CD4-positive, alpha-beta memory T cell (primary cell): ENCODE data around the gene COBL. TPM values are rescaled to one million over a fixed set of nuclear protein-coding genes. Genes with fewer than 3 reads are reported as not detected.

ENCODE experiments used
- CTCF ChIA-PET: fragments of 350-600 bp; sonication (Branson Sonifier 250); formaldehyde crosslinking; loops from one replicate; lab custom pipeline; 2021; ENCODE audit warnings: inconsistent platforms; ENCODE audit not compliant: partially characterized antibody; lab: Charles Lee
- POLR2A ChIA-PET: fragments of 350-600 bp; sonication (Branson Sonifier 250); formaldehyde crosslinking; loops from one replicate; lab custom pipeline; 2021; ENCODE audit not compliant: partially characterized antibody; lab: Charles Lee
- DNase-seq, 5 donors: peaks; one replicate each; pipeline versions ENCODE4 v3.0.0 to v3.0.0-alpha.2; 2020 to 2022; ENCODE audit warnings: mixed read lengths in 1 of 5
- H3K27ac ChIP-seq: one replicate; pipeline ENCODE4 v1.7.0; 2013; ENCODE audit warnings: low read depth, low read length
- H3K27me3 ChIP-seq: 2 replicates; pipeline ENCODE4 v1.7.0; 2013; ENCODE audit warnings: mild to moderate bottlenecking, low read length, moderate library complexity; ENCODE audit not compliant: insufficient read depth
- H3K36me3 ChIP-seq: 2 replicates; pipeline ENCODE4 v1.7.0; 2013; ENCODE audit warnings: mild to moderate bottlenecking, low read length, moderate library complexity; ENCODE audit not compliant: insufficient read depth
- H3K4me1 ChIP-seq: 2 replicates; pipeline ENCODE4 v1.7.0; 2013; ENCODE audit warnings: mild to moderate bottlenecking, low read length, moderate library complexity; ENCODE audit not compliant: insufficient read depth
- H3K4me3 ChIP-seq, 2 donors: one replicate each; pipeline ENCODE4 v1.7.0; 2013; ENCODE audit warnings: low read length in 2 of 2, mild to moderate bottlenecking in 1 of 2
- H3K9me3 ChIP-seq, 2 donors: one replicate each; pipeline ENCODE4 v1.7.0; 2013; ENCODE audit warnings: low read length in 2 of 2, control low read depth in 1 of 2; ENCODE audit not compliant: control insufficient read depth in 1 of 2
- H3K27ac Mint-ChIP-seq, 7 donors: one replicate each; pipeline ENCODE4 v1.8.0; 2020 to 2021; ENCODE audit warnings: mixed read lengths in 7 of 7, mild to moderate bottlenecking in 6 of 7, inconsistent platforms in 3 of 7, moderate library complexity in 3 of 7
- H3K27me3 Mint-ChIP-seq, 2 donors: one replicate each; pipeline ENCODE4 v1.8.0; 2020 to 2021; ENCODE audit warnings: mixed read lengths in 2 of 2
- H3K36me3 Mint-ChIP-seq, 2 donors: one replicate each; pipeline ENCODE4 v1.8.0; 2020 to 2021; ENCODE audit warnings: mixed read lengths in 2 of 2, inconsistent platforms in 1 of 2, mild to moderate bottlenecking in 1 of 2
- H3K4me1 Mint-ChIP-seq, 4 donors: one replicate each; pipeline ENCODE4 v1.8.0; 2020 to 2021; ENCODE audit warnings: mixed read lengths in 4 of 4, mild to moderate bottlenecking in 1 of 4
- H3K4me3 Mint-ChIP-seq, 8 donors: one replicate each; pipeline ENCODE4 v1.8.0; 2020 to 2021; ENCODE audit warnings: mixed read lengths in 8 of 8, mild to moderate bottlenecking in 7 of 8, moderate library complexity in 6 of 8, inconsistent platforms in 3 of 8
- H3K9me3 Mint-ChIP-seq, 8 donors: one replicate each; pipeline ENCODE4 v1.8.0; 2020 to 2021; ENCODE audit warnings: mixed read lengths in 8 of 8, mild to moderate bottlenecking in 5 of 8, inconsistent platforms in 3 of 8, moderate library complexity in 1 of 8
- intact Hi-C: fragments of 100-400 bp; cut with micrococcal nuclease; formaldehyde crosslinking; loops from one replicate; pipeline ENCODE4 v1.15.1; 2023
- polyA plus RNA-seq, 2 donors: library from polyadenylated mRNA; unstranded; fragments of 300-500 nt; fragmentation: Illumina TruSeq; gene quantifications; one replicate each; pipeline ENCODE4 v1.2.3, GENCODE V29; 2021
- total RNA-seq, 2 experiments: library from RNA; stranded (reverse); gene quantifications; one replicate each; pipeline ENCODE4 v1.2.3, GENCODE V29; 2021

The COBL gene
- total and polyA plus RNA-seq, 4 experiments from 2014 or later = not detected

- Mint-ChIP-seq H3K27me3 (peaks cover 1 to 3% of the 10 kb centered on the region in 2 donors), H3K27ac (no peak overlapping the region), H3K4me1 (no peaks in the 10 kb centered on the region), H3K4me3 (no peak overlapping the region), H3K36me3 (no peaks in the 10 kb centered on the region), H3K9me3 (no peaks in the 10 kb centered on the region)
- ChIA-PET POLR2A (no interaction called here), CTCF (no interaction called here)
- intact Hi-C loops = no loop called here
- Histone ChIP-seq H3K9me3 (no peaks in the 10 kb centered on the region), H3K36me3 (no peaks in the 10 kb centered on the region), H3K27me3 (no peaks in the 10 kb centered on the region), H3K27ac (no peak overlapping the region), H3K4me1 (no peaks in the 10 kb centered on the region), H3K4me3 (no peak overlapping the region)
- no peak for DNase-seq
These were observed 271.1 kb downstream of the COBL start for GRCh38 chr7:51045319-51046102.

GRCh38 chr7:51043461-51043860, 273.1 kb downstream of the COBL start:
- Histone ChIP-seq H3K9me3 (no peaks in the 10 kb centered on the region), H3K4me3 (no peak overlapping the region), H3K36me3 (no peaks in the 10 kb centered on the region), H3K4me1 (no peaks in the 10 kb centered on the region), H3K27ac (no peak overlapping the region), H3K27me3 (no peaks in the 10 kb centered on the region)
- Mint-ChIP-seq H3K27ac (no peak overlapping the region), H3K4me1 (no peaks in the 10 kb centered on the region), H3K27me3 (peaks cover 1 to 3% of the 10 kb centered on the region in 2 donors), H3K36me3 (no peaks in the 10 kb centered on the region), H3K4me3 (no peak overlapping the region), H3K9me3 (no peaks in the 10 kb centered on the region)
- intact Hi-C loops = no loop called here
- ChIA-PET CTCF (no interaction called here), POLR2A (no interaction called here)
- no peak for DNase-seq

DNA sequence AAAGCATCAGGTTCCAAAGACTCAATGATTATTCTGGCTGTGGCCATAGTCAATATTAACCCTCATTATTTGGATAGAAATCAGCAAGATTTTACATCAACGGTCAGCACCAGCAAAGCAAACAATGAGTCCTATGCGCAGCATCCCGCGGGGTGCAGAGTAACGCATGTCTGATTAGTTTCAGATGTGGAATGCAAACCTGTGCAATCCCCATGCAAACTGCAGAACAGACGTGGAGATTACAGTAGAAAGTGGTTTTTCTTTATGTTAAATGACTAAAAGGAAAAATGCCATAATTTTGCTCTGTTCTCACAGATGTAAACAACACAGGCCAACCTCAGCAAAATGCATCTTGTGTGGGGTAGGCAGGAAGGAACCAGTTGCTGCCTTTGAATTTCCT, 275.8 kb downstream of the COBL start:
- Histone ChIP-seq H3K4me1 (no peaks in the 10 kb centered on the region), H3K36me3 (no peaks in the 10 kb centered on the region), H3K27ac (no peak overlapping the region), H3K9me3 (no peaks in the 10 kb centered on the region), H3K4me3 (no peak overlapping the region), H3K27me3 (no peaks in the 10 kb centered on the region)
- DNase-seq = no peak
- no peaks in the 10 kb centered on the region for H3K9me3 Mint-ChIP-seq
- intact Hi-C loops = no loop called here
- H3K27ac Mint-ChIP-seq = no peak overlapping the region
- no peaks in the 10 kb centered on the region for H3K4me1 Mint-ChIP-seq
- peaks cover 1 to 3% of the 10 kb centered on the region in 2 donors for H3K27me3 Mint-ChIP-seq
- no peak overlapping the region for H3K4me3 Mint-ChIP-seq
- no peaks in the 10 kb centered on the region for H3K36me3 Mint-ChIP-seq
- POLR2A ChIA-PET = no interaction called here
- CTCF ChIA-PET = no interaction called here

GRCh38 chr7:51038573-51038972, 278.0 kb downstream of the COBL start:
- peaks cover 1 to 3% of the 10 kb centered on the region in 2 donors for H3K27me3 Mint-ChIP-seq

GRCh38 chr7:51035716-51036115, 280.9 kb downstream of the COBL start:
- Mint-ChIP-seq H3K4me3 (no peak overlapping the region), H3K36me3 (no peaks in the 10 kb centered on the region), H3K4me1 (no peaks in the 10 kb centered on the region), H3K27ac (no peak overlapping the region), H3K9me3 (no peaks in the 10 kb centered on the region), H3K27me3 (no peaks in the 10 kb centered on the region)
- intact Hi-C loops = no loop called here
- H3K9me3 ChIP-seq = no peaks in the 10 kb centered on the region
- no peak overlapping the region for H3K4me3 ChIP-seq
- no peak for DNase-seq
- no peaks in the 10 kb centered on the region for H3K4me1 ChIP-seq
- H3K27me3 ChIP-seq = no peaks in the 10 kb centered on the region
- H3K36me3 ChIP-seq = no peaks in the 10 kb centered on the region
- ChIA-PET POLR2A (interaction anchor here (0.6 kb wide), 1 partner anchor 120 kb away, joined by 3 read pairs; no protein-coding TSS in a partner anchor), CTCF (no interaction called here)
- no peak overlapping the region for H3K27ac ChIP-seq

More at GRCh38 chr7:51038573-51038972, 278.0 kb downstream of the COBL start:
- Histone ChIP-seq H3K27ac (no peak overlapping the region), H3K27me3 (no peaks in the 10 kb centered on the region), H3K4me1 (no peaks in the 10 kb centered on the region), H3K36me3 (no peaks in the 10 kb centered on the region), H3K9me3 (no peaks in the 10 kb centered on the region), H3K4me3 (no peak overlapping the region)
- intact Hi-C loops = no loop called here
- DNase-seq = no peak
- Mint-ChIP-seq H3K36me3 (no peaks in the 10 kb centered on the region), H3K4me1 (no peaks in the 10 kb centered on the region), H3K27ac (no peak overlapping the region), H3K9me3 (no peaks in the 10 kb centered on the region), H3K4me3 (no peak overlapping the region)
- ChIA-PET POLR2A (no interaction called here), CTCF (no interaction called here)

DNA sequence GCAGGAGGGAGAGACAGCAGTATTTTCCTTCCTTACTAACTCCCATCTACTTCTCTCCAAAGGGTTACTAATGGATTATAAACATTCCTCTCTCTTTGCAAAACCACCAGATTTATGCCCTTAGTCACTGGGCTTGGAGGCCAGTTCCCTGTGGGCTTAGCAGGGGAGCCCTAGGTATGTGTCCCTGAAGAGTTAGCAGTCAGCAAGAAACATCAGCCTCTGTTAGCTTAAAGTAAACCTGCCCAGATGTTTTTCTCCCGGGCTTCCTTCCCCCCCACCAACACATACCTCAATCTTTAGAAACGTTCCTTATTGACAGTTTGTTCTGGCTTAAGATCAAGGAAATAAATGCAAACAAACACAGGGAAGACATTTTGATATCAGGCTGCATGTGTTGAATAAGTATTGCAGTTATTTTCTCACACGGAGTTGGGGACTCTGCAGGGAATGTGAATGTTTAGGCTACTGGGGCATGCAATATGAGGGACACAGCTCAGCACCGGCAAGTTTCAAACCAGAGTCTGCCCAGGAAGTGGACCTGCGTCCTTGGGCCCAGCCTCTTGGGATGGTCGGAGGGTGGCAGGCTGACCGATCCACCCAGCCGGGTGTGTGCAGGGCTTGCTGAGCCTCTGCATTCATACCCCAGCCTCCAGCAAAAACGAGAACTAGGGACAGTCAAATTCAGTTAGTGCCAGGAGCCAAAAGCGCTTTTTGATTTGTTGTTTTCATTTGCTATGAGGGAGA, 281.9 kb downstream of the COBL start:
- Mint-ChIP-seq H3K27ac (no peak overlapping the region), H3K27me3 (no peaks in the 10 kb centered on the region), H3K4me1 (no peaks in the 10 kb centered on the region), H3K36me3 (no peaks in the 10 kb centered on the region), H3K9me3 (no peaks in the 10 kb centered on the region), H3K4me3 (no peak overlapping the region)
- H3K27ac ChIP-seq = no peak overlapping the region
- no peaks in the 10 kb centered on the region for H3K9me3 ChIP-seq
- H3K4me1 ChIP-seq = no peaks in the 10 kb centered on the region
- H3K27me3 ChIP-seq = no peaks in the 10 kb centered on the region
- DNase-seq = no peak
- CTCF ChIA-PET = no interaction called here
- H3K4me3 ChIP-seq = no peak overlapping the region
- POLR2A ChIA-PET = no interaction called here
- no peaks in the 10 kb centered on the region for H3K36me3 ChIP-seq
- intact Hi-C loops = no loop called here

DNA sequence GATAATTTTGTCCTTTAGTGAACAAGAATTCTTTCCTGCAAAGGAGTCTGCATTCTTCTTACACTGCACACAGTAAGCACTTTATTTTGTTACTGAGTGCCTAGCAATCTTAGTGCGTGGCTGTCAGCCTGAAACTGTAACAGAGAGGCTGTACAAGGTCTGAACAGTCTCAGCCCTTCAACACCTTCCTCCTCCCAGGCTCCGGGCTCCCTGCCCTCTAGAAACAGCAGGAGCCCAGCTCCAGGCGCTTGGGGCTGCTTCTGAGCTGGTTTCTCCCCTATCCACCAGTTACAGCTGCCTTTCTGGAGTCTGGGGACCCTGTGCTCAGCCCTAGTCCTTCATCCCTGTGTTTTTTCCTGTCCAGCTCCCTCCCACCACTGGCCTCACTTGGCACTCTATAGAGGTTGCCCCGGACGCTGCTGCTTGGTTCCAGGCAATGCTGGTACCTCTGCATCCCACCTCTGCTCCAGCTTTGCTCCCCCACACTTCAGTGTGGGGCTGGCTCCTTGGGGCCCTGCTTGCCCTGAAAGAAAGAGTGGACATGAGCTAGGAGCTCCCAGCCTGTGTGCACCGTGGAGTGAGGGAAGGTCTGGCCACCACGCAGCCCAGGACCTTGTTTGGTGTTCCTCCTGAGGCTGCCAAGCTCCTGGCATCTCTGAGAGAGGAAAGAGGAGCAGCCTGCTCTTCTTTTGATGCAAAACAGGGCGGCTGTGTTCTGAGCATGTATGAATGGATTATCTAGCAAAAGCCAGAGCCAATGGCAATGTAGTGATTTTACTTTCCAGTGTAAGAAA, 282.7 kb downstream of the COBL start:
- intact Hi-C loops = no loop called here
- no peak overlapping the region for H3K4me3 Mint-ChIP-seq
- H3K4me1 Mint-ChIP-seq = no peaks in the 10 kb centered on the region
- no peak overlapping the region for H3K27ac Mint-ChIP-seq
- Histone ChIP-seq H3K27me3 (no peaks in the 10 kb centered on the region), H3K4me3 (no peak overlapping the region), H3K36me3 (no peaks in the 10 kb centered on the region), H3K27ac (no peak overlapping the region), H3K9me3 (no peaks in the 10 kb centered on the region), H3K4me1 (no peaks in the 10 kb centered on the region)
- ChIA-PET POLR2A (no interaction called here), CTCF (no interaction called here)
- no peaks in the 10 kb centered on the region for H3K27me3 Mint-ChIP-seq
- H3K36me3 Mint-ChIP-seq = no peaks in the 10 kb centered on the region
- no peaks in the 10 kb centered on the region for H3K9me3 Mint-ChIP-seq
- no peak for DNase-seq
